Kidney (tissue), 14 donors: ENCODE measurements around the gene SLC25A27. TPM values are rescaled to one million over a fixed set of nuclear protein-coding genes. Genes with fewer than 3 reads are reported as not detected.

Experiments used
- DNase-seq, 5 donors: peaks; one replicate each; pipeline ENCODE4 v3.0.0-alpha.2; 2013 to 2020
- FAIRE-seq: peaks from 2 replicates; lab custom pipeline; 2012; peaks lifted over from hg19 to GRCh38; lab: Jason Lieb, UNC
- H3K27ac ChIP-seq, 2 donors: one replicate each; pipeline ENCODE4 v1.7.0; 2013; ENCODE audit warnings: low read depth in 2 of 2, low read length in 2 of 2, inconsistent platforms in 1 of 2
- H3K27me3 ChIP-seq: one replicate; pipeline ENCODE4 v1.7.1; 2013; ENCODE audit warnings: low read length, inconsistent platforms; ENCODE audit not compliant: control insufficient read depth, insufficient read depth
- H3K36me3 ChIP-seq, 3 donors: one replicate each; pipeline versions ENCODE4 v1.7.0 to v1.7.1; 2013; ENCODE audit warnings: low read length in 3 of 3, control low read depth in 1 of 3, inconsistent platforms in 1 of 3; ENCODE audit not compliant: insufficient read depth in 3 of 3, control insufficient read depth in 2 of 3
- H3K4me1 ChIP-seq, 3 donors: one replicate each; pipeline versions ENCODE4 v1.7.0 to v1.7.1; 2013; ENCODE audit warnings: low read length in 3 of 3, inconsistent platforms in 1 of 3, low read depth in 1 of 3; ENCODE audit not compliant: control insufficient read depth in 2 of 3, insufficient read depth in 2 of 3
- H3K4me3 ChIP-seq, 3 donors: one replicate each; pipeline versions ENCODE4 v1.7.0 to v1.8.1; 2013; ENCODE audit warnings: low read length in 3 of 3, control low read depth in 1 of 3, inconsistent platforms in 1 of 3
- H3K9ac ChIP-seq, 3 donors: one replicate each; pipeline versions ENCODE4 v1.7.0 to v1.7.1; 2013; ENCODE audit warnings: low read length in 3 of 3, control low read depth in 1 of 3, inconsistent platforms in 1 of 3
- H3K9me3 ChIP-seq, 3 donors: one replicate each; pipeline versions ENCODE4 v1.7.0 to v1.7.1; 2013; ENCODE audit warnings: low read length in 3 of 3, control low read depth in 1 of 3, inconsistent platforms in 1 of 3; ENCODE audit not compliant: control insufficient read depth in 2 of 3, insufficient read depth in 1 of 3
- CTCF ChIP-seq: IDR thresholded peaks from 3 replicates; pipeline ENCODE4 v1.5.1; 2012; ENCODE audit warnings: mild to moderate bottlenecking, moderate library complexity, borderline replicate concordance; ENCODE audit not compliant: insufficient read depth; ENCODE audit errors: extremely low read depth
- intact Hi-C: fragments of 100-400 bp; cut with DNase I; formaldehyde crosslinking; loops from one replicate; pipeline ENCODE4 v1.11.1; 2022
- polyA plus RNA-seq: library from polyadenylated mRNA; stranded (reverse); fragments of 350-450 nt; fragmentation: Illumina TruSeq; extraction: RNeasy Lipid Tissue Mini Kit (QIAGEN cat#74804); gene quantifications from one replicate; pipeline ENCODE4 v1.2.3, GENCODE V29; 2014; ENCODE audit warnings: low read depth, low replicate concordance; ENCODE audit not compliant: insufficient read depth
- total RNA-seq: library from RNA; stranded (reverse); fragmentation: NEBNext Ultra II Directional; extraction: Animal tissue kit (Norgen Biotek cat#: 25700); gene quantifications from one replicate; pipeline ENCODE4 v1.2.1, GENCODE V29; 2021
- donor health status: control.
- donor health status: control.
- donor health status: control.
- donor health status: control.
- donor health status: control.
- donor health status: DM: yes; HTN: yes; CAD: no.
- donor health status: Normal renal cell carcinoma (clear cell type).

SLC25A27 gene
- total and polyA plus RNA-seq, 2 donors from 2014 or later, result 19.1 to 22.6 TPM

- no peak for TF ChIP-seq CTCF
- no peak overlapping the region for H3K9ac ChIP-seq
- no peak overlapping the region for H3K4me3 ChIP-seq
- H3K27ac ChIP-seq, result no peak overlapping the region
- no peaks in the 10 kb centered on the region for H3K36me3 ChIP-seq
- intact Hi-C loops, result no loop called here
- H3K4me1 ChIP-seq, result no peaks in the 10 kb centered on the region
- FAIRE-seq (no peak), DNase-seq (no peak)
- no peaks in the 10 kb centered on the region for H3K9me3 ChIP-seq
- H3K27me3 ChIP-seq, result no peaks in the 10 kb centered on the region
These were observed 37.5 kb downstream of the SLC25A27 start for GRCh38 chr6:46690141-46690755.

- no peak overlapping the region for H3K27ac ChIP-seq
- FAIRE-seq (no peak), DNase-seq (no peak)
- intact Hi-C loops, result no loop called here
- H3K9ac ChIP-seq, result no peak overlapping the region
- no peaks in the 10 kb centered on the region for H3K9me3 ChIP-seq
- no peak overlapping the region for H3K4me3 ChIP-seq
- no peaks in the 10 kb centered on the region for H3K4me1 ChIP-seq
- H3K36me3 ChIP-seq, result no peaks in the 10 kb centered on the region
- no peaks in the 10 kb centered on the region for H3K27me3 ChIP-seq
- no peak for TF ChIP-seq CTCF
These were observed 38.2 kb downstream of the SLC25A27 start for GRCh38 chr6:46690911-46691451.

- H3K36me3 ChIP-seq, result no peaks in the 10 kb centered on the region
- DNase-seq (no peak), FAIRE-seq (no peak)
- no peak overlapping the region for H3K4me3 ChIP-seq
- H3K9me3 ChIP-seq, result no peaks in the 10 kb centered on the region
- no peak overlapping the region for H3K9ac ChIP-seq
- no peak overlapping the region for H3K27ac ChIP-seq
- no peaks in the 10 kb centered on the region for H3K4me1 ChIP-seq
- no peak for TF ChIP-seq CTCF
- no peaks in the 10 kb centered on the region for H3K27me3 ChIP-seq
- intact Hi-C loops, result no loop called here
These were observed 47.2 kb downstream of the SLC25A27 start for GRCh38 chr6:46699970-46700369.

- no peak overlapping the region for H3K27ac ChIP-seq
- intact Hi-C loops, result no loop called here
- no peak overlapping the region for H3K4me3 ChIP-seq
- no peaks in the 10 kb centered on the region for H3K9me3 ChIP-seq
- H3K9ac ChIP-seq, result no peak overlapping the region
- FAIRE-seq (no peak), DNase-seq (peak in 2 of 5 donors; percentile 34 to 45)
- no peaks in the 10 kb centered on the region for H3K4me1 ChIP-seq
- no peaks in the 10 kb centered on the region for H3K36me3 ChIP-seq
- H3K27me3 ChIP-seq, result no peaks in the 10 kb centered on the region
- TF ChIP-seq CTCF, result no peak
These were observed 51.8 kb downstream of the SLC25A27 start for GRCh38 chr6:46704562-46704961.
